NCI-H187 treated with DMSO at 0.1 percent for 48 hours (cell line): ENCODE data around the gene GPR18.
A peak's percentile ranks its signal among the peaks of the same experiment; 100 is the strongest.
"Not testable (repeated sequence)": the region's sequence is repeated elsewhere in the genome, so short reads cannot be mapped to it uniquely, and the experiment has no call there.

Experiments
- DNase-seq: peaks from one replicate; lab custom pipeline; 2025; lab: John Stamatoyannopoulos, UW

GPR18 gene

DNA sequence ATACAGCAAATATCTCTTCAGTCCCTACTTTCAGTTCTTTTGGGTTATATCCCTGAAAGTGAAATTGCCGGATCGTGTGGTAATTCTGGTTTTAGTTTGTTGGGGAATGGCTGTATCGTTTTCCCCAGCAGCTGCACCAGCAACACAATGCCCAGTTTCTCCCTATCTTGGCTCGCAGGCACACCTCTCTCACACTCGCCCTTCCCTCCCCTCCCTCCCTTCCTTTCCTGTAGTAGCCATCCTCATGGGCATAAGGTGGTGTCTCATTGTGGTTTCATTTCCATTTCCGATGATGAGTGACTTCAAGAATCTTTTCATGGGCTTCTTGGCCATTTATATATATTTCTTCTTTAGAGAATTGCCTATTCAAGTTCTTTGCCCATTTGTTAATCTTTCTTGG is 8.6 kb upstream of the GPR18 start:
- DNase-seq = no peak

DNA sequence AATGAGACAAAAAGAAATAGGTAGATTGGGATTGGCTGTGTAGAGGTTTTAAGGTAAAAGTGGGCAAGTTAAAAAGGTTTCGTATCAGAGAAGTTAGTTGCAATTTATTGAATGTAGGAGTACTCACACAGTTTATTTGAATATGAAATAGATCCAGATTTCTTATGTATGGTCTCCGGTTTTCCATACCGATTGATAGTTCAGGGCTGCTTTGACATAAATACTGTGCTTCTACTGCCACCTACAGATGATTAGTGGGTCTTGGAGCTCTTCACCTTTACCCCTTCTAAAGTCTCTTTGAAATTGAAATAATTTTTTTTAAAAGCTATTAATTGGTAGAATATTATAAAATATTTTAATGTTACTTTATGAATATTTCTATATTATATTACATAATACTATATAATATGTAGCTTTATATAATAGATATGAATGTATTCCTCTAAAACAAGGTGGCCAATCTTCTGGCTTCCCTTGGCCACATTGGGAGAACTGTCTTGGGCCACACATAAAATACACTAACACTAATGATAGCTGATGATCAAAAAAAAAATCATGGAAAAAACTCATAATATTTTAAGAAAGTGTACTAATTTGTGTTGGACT is 7.7 kb upstream of the GPR18 start:
- DNase-seq = peak; percentile 32

DNA sequence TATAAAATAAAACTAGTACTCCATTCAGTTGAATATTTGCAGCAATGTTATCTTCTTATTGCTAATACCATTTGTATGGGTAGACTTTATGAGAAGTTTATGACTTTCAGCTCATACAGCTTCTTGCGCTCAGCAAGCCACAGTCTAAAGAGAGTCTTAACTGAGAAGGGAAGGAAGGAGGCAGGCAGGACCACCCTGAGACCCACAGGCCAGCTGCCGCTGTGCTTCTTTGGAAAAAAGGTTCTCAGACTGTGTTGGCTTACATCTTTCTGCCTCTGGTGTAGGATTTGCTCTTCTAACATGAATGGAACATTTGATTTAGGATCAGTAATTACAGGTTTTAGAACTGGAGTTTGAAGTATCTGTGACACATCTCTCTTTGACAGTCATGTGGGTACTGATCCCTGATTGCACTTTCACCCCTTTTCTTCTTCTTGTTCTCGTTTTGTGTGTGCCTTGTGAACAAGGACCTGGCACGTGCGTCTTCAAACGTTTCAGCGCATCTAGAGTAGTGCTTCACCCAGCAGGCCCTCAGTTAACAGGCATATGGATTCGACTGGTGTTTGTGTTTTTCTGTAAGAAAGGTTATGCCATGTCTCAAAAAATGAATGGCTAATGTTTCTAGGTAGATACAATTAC is 7.1 kb upstream of the GPR18 start:
- no peak for DNase-seq

DNA sequence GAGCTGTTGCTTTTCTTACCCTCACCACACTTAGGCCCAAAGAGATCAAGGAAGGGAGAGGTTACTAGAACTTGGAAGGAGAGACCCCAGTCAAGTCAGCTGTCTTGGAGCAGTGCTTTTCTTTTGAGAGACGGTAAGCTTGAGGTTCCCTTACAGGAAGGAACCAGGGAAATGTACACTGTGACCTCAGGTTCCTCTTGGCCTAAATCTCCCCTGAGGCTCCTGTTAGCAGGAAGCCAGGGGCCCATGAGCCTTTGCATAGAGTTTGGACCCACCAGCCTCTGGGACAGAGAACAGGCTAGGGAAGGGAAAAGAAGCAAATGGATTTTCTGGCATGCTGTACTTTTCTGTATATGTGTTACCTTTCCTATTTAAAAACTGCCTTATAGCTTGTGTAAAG is 5.9 kb upstream of the GPR18 start:
- DNase-seq = no peak

DNA sequence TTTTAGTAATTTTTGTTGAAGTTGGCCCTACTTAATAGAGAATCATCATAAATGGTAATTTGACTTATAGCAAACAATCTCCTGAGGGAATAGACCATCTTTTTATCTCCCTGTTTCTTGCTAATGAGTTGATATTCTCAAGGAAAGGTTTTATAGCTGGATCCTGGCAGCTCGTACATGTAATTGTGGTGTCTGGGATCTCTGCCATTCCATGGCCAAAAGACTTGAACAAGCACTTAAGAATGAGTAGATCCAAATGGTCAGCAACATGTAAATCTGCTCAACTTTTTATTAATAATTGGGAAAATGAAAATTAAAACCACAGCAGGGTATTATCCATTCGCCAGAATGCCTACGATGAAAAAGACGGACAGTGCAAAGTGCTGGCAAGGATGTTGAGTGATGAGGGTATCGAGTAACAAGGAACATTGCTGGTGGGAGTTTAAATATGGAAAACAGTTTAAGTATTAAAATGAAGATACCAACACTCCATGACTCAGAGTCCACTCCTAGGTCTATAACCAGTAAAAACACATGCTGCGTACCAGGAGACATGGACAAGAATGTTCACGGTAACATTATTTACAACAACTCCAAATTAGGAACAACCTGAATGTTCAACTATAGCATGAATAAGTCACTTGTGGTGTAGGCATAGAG is 5.1 kb upstream of the GPR18 start:
- DNase-seq = no peak

DNA sequence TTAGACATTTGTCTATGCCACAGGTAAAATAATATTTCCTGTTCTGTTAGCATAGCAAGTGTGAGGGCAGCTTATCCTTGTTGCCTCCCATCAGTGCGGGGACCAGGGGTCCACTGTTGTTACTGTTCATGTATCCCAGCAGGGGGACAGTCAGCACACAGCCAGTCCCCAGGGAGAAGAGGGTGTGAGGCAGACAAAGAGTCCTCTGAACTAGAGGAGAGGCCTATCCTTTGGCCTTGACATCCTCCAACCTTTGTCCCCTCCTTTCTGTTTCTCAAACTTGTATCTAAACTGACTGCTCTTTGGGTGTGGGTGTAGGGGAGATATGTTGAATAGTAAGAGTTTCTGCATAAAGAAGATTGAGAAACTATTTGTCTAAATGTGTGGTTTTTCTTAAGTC is 2.9 kb upstream of the GPR18 start:
- no peak for DNase-seq

DNA sequence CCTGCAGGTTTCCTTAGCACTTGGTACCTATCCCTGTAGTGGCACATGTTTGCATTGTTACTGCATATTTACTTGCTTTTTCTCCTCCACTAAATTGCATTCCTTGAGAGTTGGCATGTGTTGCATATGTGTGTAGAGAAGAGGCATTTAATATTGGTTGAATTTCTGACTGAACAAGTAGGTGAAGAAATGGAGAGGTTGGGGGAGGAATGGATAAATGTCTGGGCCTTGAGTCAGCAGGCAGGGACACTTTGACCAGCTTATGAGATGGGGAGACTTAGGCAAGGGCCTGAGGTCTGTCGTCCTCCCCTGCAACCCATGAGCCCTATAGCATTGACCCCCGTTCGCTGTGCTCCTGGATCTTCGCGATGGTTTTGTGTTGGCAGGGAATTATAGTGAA is 2.0 kb upstream of the GPR18 start:
- no peak for DNase-seq

DNA sequence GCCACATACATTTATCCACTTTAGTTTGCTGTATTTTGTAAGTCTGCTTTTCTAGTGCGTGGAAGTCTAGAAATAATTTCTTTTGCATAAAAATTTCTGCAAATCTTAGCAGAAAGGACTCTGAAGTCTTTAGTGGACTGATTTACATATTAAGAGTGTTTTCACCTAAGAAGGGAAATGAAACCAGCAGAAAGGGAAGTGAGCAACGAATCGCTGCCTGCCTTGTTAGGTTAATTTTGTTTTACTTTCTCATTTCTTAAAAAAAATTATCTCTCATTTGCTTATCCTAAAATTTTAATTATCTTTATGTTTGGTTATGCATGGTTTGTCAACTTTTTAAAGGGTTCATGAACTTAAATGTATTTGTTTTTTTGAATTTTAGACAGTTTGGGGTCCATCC is 767 bp upstream of the GPR18 start:
- DNase-seq = no peak

DNA sequence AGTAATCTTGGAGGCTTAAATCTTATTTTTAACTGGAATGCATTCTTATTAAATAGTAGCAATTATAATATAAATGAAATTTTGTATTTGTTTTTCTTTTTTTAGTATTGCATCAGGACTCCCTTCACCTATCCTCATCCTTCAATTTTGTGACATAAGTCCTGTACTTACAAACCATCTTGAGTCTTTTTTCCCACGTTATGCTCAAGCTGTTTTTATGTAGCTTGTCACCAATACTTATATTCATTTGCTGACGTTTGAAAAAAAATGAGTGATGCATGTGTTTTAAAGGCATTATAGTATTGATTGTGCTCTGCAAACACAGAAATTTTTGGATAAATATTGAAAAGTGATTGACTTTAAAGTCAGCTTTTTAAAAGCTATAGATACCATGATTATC is 888 bp downstream of the GPR18 start:
- no peak for DNase-seq

DNA sequence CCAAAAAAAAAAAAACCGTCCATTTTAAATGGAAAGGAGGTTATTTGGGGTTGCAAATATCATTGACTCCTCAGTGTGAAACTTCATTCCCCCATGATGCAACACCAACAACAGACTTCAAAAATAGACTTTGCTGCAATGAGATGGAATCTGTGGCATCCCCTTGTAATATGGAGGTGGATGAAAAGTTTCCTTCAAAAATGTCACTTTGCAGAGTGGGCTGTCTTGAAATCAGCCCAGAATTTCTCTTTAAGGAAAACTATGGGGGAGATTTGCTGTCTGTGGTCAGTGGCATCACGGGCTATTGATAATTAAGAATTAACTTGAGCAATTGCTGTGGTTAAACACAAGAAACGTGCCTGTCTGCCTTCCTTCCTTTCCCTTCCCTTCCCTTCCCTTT is 1.5 kb downstream of the GPR18 start:
- no peak for DNase-seq

DNA sequence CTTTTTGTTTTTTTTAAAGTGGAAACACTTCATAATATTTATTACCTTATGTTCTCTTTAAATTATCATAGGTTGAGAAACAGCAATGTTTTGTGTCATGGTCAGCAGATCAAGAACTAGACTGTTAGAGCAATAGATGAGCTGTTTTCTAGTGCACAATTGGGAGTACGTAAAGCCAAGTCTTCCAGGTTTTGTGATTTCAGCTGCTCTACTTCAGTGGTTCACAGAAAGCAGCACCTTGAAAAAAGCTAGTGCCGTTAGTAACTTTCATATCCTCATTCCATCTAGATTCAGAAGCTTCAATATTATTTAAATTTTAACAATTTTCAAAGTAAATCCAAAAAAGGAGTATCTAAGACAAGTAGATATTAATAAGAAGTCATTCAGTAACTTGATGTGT is 1.9 kb downstream of the GPR18 start:
- no peak for DNase-seq

DNA sequence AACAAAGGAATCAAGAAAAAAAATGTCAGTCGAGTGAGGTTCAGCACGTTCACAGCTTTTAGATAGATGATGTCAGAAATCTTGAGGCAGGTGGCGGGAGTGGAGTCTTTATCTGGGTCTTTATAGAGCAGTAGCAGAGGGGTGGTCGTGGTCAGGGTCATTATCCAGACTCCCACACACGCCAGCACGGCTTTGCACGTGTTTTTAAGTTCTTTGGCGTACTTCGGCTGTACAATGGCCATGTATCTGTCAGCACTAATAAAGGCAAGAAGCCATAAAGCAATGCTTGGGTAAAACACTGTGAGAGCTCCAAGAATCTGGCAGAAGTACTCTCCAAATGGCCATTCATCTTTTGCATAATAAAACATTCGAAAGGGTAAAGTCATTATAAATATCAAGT is 2.9 kb downstream of the GPR18 start:
- DNase-seq = no peak

DNA sequence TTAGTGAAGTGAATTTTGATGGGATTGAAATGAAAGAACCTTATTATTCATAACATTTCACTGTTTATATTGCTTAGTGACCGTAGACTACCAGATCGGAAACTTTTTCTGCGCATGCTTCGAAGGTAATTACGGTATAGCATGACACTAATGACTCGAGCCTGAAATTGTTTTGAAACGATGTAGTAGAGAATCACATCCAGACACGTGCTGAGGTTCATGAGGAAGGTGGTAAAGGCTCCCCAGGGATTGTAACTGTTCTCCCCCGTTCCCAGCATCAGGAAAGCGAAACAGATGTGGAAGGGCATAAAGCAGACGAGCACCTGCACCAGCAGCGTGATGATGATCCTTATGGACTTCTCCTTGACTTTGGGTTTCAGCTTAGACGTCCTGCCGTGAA is 3.3 kb downstream of the GPR18 start:
- no peak for DNase-seq

DNA sequence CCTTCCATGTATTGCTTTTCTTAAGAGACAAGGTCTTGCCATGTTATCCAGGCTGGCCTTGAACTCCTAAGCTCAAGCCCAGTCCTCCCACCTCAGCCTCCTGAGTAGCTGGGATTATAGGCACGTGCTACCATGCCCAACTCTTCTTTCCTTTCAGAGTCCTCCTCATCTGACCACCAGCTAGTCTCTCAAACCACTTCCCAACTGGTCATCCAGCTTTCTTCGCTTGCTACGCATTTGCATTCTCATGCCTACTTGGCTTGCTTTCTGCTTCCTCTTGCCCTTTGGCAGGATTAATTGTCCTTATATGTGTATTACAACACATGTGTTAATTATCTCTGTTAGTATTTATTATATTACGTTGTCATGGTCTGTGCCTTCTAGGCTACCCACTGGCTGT is 6.3 kb downstream of the GPR18 start:
- no peak for DNase-seq

DNA sequence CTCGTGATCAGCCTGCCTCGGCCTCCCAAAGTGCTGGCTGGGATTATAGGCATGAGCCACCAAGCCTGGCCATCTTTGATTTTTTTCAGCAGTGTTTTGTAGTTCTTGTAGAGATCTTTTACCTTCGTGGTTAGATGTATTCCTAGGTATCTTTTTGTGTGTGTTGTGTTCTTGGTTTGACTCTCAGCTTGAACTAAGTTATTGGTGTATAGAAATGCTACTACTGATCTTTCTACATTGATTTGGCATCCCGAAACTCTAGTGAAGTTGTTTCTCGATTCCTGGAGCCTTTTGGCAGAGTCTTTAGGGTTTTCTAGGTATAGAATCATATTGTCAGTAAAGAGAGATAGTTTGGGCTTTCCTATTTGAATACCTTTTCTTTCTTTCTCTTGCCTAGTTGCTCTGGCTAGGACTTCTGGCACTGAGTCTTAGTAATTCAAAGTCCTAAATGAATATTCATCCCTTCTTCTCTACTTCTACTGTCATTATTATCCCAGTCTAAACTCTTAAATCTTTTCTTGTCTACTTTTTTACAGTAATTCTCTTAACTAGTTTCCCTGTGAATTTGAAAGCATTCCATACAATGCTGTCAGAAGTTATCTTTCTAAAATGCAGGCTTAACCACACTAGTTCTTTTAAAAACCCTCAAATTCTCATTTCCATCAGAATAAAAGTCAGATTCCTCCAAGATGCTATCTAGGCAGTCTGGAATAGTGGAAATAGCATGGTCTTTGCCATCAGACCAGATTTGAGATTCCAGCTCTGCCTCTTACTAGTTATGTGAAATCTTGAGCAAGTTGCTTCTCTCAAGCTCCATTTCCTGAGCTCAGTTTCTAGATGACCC is 7.0 kb downstream of the GPR18 start:
- DNase-seq = no peak

DNA sequence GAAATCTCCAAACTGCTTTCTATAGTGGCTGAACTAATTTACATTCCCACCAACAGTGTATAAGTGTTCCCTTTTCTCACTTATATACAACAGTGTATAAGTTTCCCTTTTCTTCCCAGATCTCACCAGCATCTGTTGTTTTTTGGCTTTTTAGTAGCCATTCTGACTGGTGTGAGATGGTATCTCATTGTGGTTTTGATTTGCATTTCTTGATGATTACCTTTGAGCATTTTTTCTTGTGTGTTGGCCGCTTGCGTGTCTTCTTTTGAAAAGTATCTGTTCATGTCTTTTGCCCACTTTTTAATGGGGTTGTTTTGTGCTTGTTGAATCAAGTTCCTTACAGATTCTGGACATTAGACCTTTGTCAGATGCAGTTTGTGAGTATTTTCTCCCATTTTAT is 8.6 kb downstream of the GPR18 start:
- DNase-seq = not testable (repeated sequence)

DNA sequence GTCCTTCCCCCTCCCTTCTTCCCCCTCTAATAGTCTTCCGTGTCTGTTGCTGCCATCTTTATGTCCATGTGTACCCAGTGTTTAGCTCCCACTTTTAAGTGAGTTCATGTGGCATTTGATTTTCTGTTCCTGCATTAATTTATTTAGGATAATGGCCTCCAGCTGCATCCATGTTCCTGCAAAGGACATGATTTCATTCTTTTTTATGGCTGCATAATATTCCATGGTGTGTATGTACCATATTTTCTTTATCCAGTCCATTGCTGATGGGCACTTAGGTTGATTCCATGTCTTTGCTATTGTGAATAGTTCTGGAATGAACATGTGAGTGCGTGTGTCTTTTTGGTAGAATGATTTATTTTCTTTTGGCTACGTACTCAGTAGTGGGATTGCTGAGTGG is 9.0 kb downstream of the GPR18 start:
- not testable (repeated sequence) for DNase-seq

DNA sequence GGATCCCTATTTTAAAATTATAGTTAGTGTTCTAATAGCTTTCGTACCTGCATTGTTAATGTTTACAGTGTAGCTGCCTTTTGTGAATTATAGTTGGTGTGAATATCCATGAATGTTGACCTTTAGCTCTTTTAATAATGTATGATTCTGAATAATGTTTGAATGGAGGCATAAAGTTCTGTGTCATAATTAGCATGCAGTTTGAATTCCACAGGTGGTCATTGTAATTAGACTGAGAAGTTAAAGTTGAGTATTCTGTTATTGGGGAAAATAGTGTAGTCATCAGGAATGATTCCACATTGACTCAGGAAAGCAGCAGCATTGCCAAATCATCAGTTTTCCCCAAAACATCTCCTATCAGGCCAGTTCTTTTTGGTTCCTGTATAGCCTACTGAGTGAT is 12.1 kb downstream of the GPR18 start:
- DNase-seq = no peak

DNA sequence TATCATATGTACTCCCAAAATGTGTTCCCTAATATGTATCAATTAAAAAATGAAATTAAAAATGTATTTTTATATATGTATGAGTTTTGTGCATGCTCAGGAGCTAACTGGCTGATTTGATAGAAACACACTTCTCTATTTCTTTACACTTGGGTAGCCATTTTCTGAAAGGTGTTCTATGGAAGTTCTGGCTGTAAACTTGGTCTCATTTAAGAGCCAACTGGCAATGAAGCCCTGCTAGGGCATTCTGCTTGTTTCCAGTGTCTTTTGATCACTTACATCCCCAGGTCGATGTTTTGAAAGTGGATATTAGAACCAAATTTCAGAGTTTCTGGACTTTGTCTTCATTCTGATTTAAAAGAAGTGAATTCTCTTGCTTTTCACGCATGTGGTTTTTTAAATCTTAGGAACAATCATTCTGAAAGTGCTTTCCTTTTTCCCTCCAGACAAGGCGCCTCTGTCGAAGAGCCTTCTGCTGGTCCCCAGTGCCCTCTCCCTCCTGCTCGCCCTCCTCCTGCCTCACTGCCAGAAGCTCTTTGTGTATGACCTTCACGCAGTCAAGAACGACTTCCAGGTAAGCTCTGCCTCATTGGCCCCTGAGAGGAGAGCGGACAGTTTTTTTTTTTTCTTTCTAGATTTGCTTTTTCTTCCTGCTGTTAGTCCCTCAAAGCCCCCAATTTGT is 20.1 kb downstream of the GPR18 start:
- DNase-seq = no peak

DNA sequence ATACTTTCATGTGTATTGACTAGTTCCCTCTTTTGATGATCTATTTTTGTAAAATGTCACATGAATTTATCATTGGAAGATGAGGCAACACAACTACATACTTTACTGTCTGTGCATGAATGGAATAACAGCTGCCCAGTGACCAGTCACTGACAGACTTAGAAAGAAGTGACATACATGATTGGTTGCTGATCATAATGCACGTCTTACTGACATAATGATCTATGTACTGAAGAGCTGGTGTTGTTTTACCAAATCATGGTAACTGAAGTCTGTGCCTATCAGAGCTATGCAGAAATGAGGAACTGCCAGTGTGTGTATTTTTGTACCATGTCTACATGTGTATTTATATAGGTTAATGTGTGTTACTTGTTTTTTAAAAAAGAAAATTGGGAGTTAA is 26.5 kb downstream of the GPR18 start:
- no peak for DNase-seq

DNA sequence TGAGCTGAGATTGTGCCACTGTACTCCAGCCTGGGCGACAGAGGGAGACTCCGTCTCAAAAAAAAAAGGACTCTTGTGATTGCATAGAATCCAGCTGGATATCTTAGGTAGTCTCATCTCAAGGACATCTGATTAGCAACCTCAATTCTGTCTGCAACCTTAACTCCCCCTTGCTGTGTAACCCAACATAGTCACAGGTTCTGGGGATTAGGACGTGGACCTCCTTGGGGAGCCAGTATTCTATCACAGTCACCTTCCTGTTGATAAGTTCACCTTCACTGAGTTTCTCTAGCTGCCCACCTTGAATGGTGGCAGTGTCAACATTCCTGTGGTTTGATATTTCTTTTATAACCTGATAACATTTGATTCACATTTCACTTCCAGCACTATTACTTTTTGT is 27.2 kb downstream of the GPR18 start:
- no peak for DNase-seq

DNA sequence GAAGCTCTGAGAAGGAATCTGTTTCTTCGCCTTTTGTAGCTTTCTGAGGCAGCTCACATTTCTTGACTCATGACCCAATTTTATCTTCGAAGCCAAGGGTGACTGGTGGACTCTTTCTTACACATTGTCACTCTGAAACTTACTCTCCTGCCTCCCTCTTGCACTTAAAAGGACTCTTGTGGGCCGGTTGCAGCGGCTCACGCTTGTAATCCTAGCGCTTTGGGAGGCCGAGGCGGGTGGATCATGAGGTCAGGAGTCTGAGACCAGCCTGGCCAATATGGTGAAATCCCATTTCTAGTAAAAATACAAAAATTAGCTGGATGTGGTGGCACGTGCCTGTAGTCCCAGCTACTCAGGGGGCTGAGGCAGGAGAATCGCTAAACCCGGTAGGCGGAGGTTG is 27.6 kb downstream of the GPR18 start:
- not testable (repeated sequence) for DNase-seq
